ENCODE data around the gene HSFX3.
A peak's percentile ranks its signal among the peaks of the same experiment; 100 is the strongest.
"Not testable (repeated sequence)": the region's sequence is repeated elsewhere in the genome, so short reads cannot be mapped to it uniquely, and the experiment has no call there.

HSFX3 gene

GRCh38 chrX:149504226-149504914, 45.4 kb downstream of the HSFX3 start:
- H3K4me3 ChIP-seq (ENCODE audit: control insufficient read depth, low read depth, low read length) = peak overlapping the region; percentile 50
- DNase-seq (ENCODE audit: low read depth) = peak; percentile 9
- TF ChIP-seq CTCF (conservative IDR thresholded peaks at IDR 0.05; ENCODE audit: control insufficient read depth, insufficient read depth, low read depth, low read length) = no peak

GRCh38 chrX:149503446-149503845, 46.3 kb downstream of the HSFX3 start:
- DNase-seq (ENCODE audit: low read depth) = peak; percentile 66

GRCh38 chrX:149502923-149503322, 46.8 kb downstream of the HSFX3 start:
- not testable (repeated sequence) for H3K4me3 ChIP-seq (ENCODE audit: control insufficient read depth, low read depth, low read length); DNase-seq (ENCODE audit: low read depth)

More at GRCh38 chrX:149503446-149503845, 46.3 kb downstream of the HSFX3 start:
- H3K4me3 ChIP-seq (ENCODE audit: control insufficient read depth, low read depth, low read length) = not testable (repeated sequence)

- no peak for TF ChIP-seq CTCF (conservative IDR thresholded peaks at IDR 0.05; ENCODE audit: control insufficient read depth, insufficient read depth, low read depth, low read length)
- DNase-seq (ENCODE audit: low read depth) = no peak
- H3K4me3 ChIP-seq (ENCODE audit: control insufficient read depth, low read depth, low read length) = no peak overlapping the region
Observed at GRCh38 chrX:149499766-149500165, 50.0 kb downstream of the HSFX3 start.

- no peak for DNase-seq (ENCODE audit: low read depth)
- no peak for TF ChIP-seq CTCF (conservative IDR thresholded peaks at IDR 0.05; ENCODE audit: control insufficient read depth, insufficient read depth, low read depth, low read length)
- no peak overlapping the region for H3K4me3 ChIP-seq (ENCODE audit: control insufficient read depth, low read depth, low read length)
Observed at GRCh38 chrX:149498767-149499166, 51.0 kb downstream of the HSFX3 start.
